Endothelial cell of umbilical vein (primary cell): ENCODE measurements around the gene TNNT3. TPM values are rescaled to one million over a fixed set of nuclear protein-coding genes. Genes with fewer than 3 reads are reported as not detected.

Experiments used
- BruUV-seq: library from RNA; stranded (reverse); fragments of 400-500 nt; replicated peaks from 2 replicates; lab custom pipeline; 2021; lab: Mats Ljungman, UMichigan
- CTCF ChIA-PET: fragments of 300-600, 350-600 bp; sonication (Branson Sonifier 250); formaldehyde crosslinking; loops from one replicate; lab custom pipeline; 2021; ENCODE audit warnings: antibody characterized with exemption, inconsistent platforms; lab: Charles Lee
- POLR2A ChIA-PET: fragments of 300-600, 350-600 bp; sonication (Branson Sonifier 250); formaldehyde crosslinking; loops from one replicate; lab custom pipeline; 2021; ENCODE audit warnings: antibody characterized with exemption, inconsistent platforms; lab: Charles Lee
- DNase-seq: peaks from one replicate; pipeline ENCODE4 v3.0.0-alpha.2; 2011; ENCODE audit warnings: low read depth, low spot score
- FAIRE-seq: peaks from 2 replicates; lab custom pipeline; 2011; peaks lifted over from hg19 to GRCh38; lab: Jason Lieb, UNC
- H2AFZ ChIP-seq: 2 replicates; pipeline ENCODE4 v1.6.0; 2012; ENCODE audit warnings: low read depth, low read length, control low read depth, inconsistent platforms
- H3K27ac ChIP-seq: 2 replicates; pipeline ENCODE4 v1.5.1; 2011; ENCODE audit warnings: low read depth, mild to moderate bottlenecking, control low read depth, low read length, moderate library complexity; ENCODE audit not compliant: insufficient read depth
- H3K27me3 ChIP-seq, 2 experiments: 2 replicates each; pipeline versions ENCODE4 v1.6.0 to v1.6.1; 2011; ENCODE audit warnings: low read length in 2 of 2, mixed read lengths in 1 of 2; ENCODE audit not compliant: control insufficient read depth in 2 of 2, insufficient read depth in 2 of 2
- H3K36me3 ChIP-seq, 2 experiments: 2 replicates in 1 of 2; 3 replicates in 1 of 2; pipeline ENCODE4 v1.5.1; 2011; ENCODE audit warnings: low read length in 2 of 2, mild to moderate bottlenecking in 1 of 2, moderate library complexity in 1 of 2; ENCODE audit not compliant: control insufficient read depth in 2 of 2, insufficient read depth in 2 of 2; ENCODE audit errors: extremely low read depth in 1 of 2
- H3K4me1 ChIP-seq: 3 replicates; pipeline ENCODE4 v1.5.1; 2011; ENCODE audit warnings: mild to moderate bottlenecking, low read length; ENCODE audit not compliant: control insufficient read depth, insufficient read depth; ENCODE audit errors: extremely low read depth
- H3K4me2 ChIP-seq: 2 replicates; pipeline ENCODE4 v1.6.1; 2011; ENCODE audit warnings: low read length, control low read depth, mixed read lengths; ENCODE audit not compliant: insufficient read depth
- H3K4me3 ChIP-seq, 3 experiments: fragments of 200-600 bp in 1 of 3; sonication (generic), shearing (Covaris generic) in 1 of 3; replicated peaks in 1 of 3; 2 replicates each; pipeline ENCODE4 v1.5.1; 2011 to 2016; ENCODE audit warnings: control low read depth in 3 of 3, low read length in 3 of 3, mild to moderate bottlenecking in 2 of 3, inconsistent platforms in 1 of 3, low read depth in 1 of 3, moderate library complexity in 1 of 3; ENCODE audit not compliant: insufficient read depth in 1 of 3
- H3K79me2 ChIP-seq: 2 replicates; pipeline ENCODE4 v1.6.0; 2012; ENCODE audit warnings: low read length, inconsistent platforms; ENCODE audit not compliant: control insufficient read depth, insufficient read depth
- H3K9ac ChIP-seq: replicated peaks from 2 replicates; pipeline ENCODE3; 2011; ENCODE audit warnings: low read length, control low read depth; ENCODE audit not compliant: insufficient read depth; ENCODE audit errors: extremely low read depth
- H3K9me1 ChIP-seq: replicated peaks from 3 replicates; pipeline ENCODE4 v1.6.0; 2011; ENCODE audit warnings: mild to moderate bottlenecking, low read length; ENCODE audit not compliant: control insufficient read depth, insufficient read depth; ENCODE audit errors: extremely low read depth
- H3K9me3 ChIP-seq: replicated peaks from 2 replicates; pipeline ENCODE4 v1.5.1; 2012; ENCODE audit warnings: low read length, inconsistent platforms; ENCODE audit not compliant: control insufficient read depth, insufficient read depth
- H4K20me1 ChIP-seq: replicated peaks from 2 replicates; pipeline ENCODE3; 2011; ENCODE audit warnings: mild to moderate bottlenecking, low read length; ENCODE audit not compliant: control insufficient read depth, insufficient read depth; ENCODE audit errors: extremely low read depth
- GATA2 ChIP-seq: IDR thresholded peaks from 2 replicates; pipeline ENCODE4 v1.7.0; 2011; ENCODE audit warnings: low read depth, mild to moderate bottlenecking, moderate library complexity, mixed read lengths, low read length; ENCODE audit not compliant: insufficient read length, insufficient read depth
- JUN ChIP-seq: IDR thresholded peaks from 2 replicates; pipeline ENCODE4 v1.6.1; 2011; ENCODE audit warnings: borderline replicate concordance, low read depth; ENCODE audit not compliant: insufficient read length, insufficient read depth
- MYC ChIP-seq: IDR thresholded peaks from one replicate; pipeline ENCODE4 v1.6.1; 2011; ENCODE audit warnings: mild to moderate bottlenecking, low read depth, low read length
- POLR2A ChIP-seq: IDR thresholded peaks from 2 replicates; pipeline ENCODE4 v1.6.1; 2012; ENCODE audit warnings: low read depth, mild to moderate bottlenecking, control low read depth, low read length
- dilution Hi-C: fragments of 300-500 bp; cut with MboI; formaldehyde crosslinking; loops from one replicate; pipeline ENCODE4 v1.15.0; 2019; ENCODE audit warnings: low sequenced_read_pairs; ENCODE audit not compliant: extremely low pct_ligation_motif_present
- intact Hi-C: fragments of 100-400 bp; cut with micrococcal nuclease; formaldehyde crosslinking; loops from one replicate; pipeline ENCODE4 v1.10.0; 2022
- polyA plus RNA-seq, 4 experiments: library from polyadenylated mRNA; depleted of rRNA in 3 of 4; stranded (reverse) in 3 of 4; unstranded in 1 of 4; fragments of >200 nt; gene quantifications; 2 replicates each; pipeline versions ENCODE4 v1.2.1 to v1.2.3, GENCODE V29; 2011 to 2012; ENCODE audit warnings: missing spikeins in 1 of 4
- total RNA-seq: library from RNA; stranded (reverse); gene quantifications from 2 replicates; pipeline ENCODE4 v1.2.3, GENCODE V29; 2021
- TF ChIP-seq, protein P1 (sequence below), 2 donors: IDR thresholded peaks; 1 replicate in 1 of 2; 2 replicates in 1 of 2; pipeline ENCODE4 v1.5.1; 2011; ENCODE audit warnings: low read length in 2 of 2, mild to moderate bottlenecking in 2 of 2, moderate library complexity in 2 of 2, control low read depth in 1 of 2, inconsistent platforms in 1 of 2, low read depth in 1 of 2; ENCODE audit not compliant: insufficient read depth in 1 of 2; ENCODE audit errors: extremely low read depth in 1 of 2

TNNT3 gene
- total and polyA plus RNA-seq, 2 donors (not counting 3 experiments of a cell fraction or from before 2014, with no cell fraction given): not detected

DNA sequence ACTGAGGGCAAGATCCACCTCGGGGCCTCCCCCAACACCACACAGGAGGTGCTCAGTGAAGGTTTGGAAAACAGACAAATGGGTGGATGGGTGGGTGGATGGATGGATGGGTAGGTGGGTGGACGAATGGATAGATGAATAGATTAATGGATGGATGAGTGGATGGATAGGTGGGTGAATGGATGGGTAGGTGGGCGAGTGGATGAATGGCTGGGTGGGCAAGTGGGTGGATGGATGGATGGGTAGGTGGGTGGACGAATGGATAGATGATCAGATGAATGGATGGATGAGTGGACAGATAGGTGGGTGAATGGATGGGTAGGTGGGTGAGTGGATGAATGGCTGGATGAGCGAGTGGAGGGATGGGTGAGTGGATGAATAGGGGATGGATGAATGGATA, 26.9 kb upstream of the TNNT3 start:
- Histone ChIP-seq H3K9ac (no peak overlapping the region), H3K79me2 (no peaks in the 10 kb centered on the region), H3K9me3 (no peaks in the 10 kb centered on the region), H4K20me1 (no peaks in the 10 kb centered on the region), H3K4me1 (no peaks in the 10 kb centered on the region), H3K4me3 (no peak overlapping the region), H3K27ac (no peak overlapping the region), H3K4me2 (no peak overlapping the region), H3K9me1 (no peaks in the 10 kb centered on the region), H3K27me3 (peaks cover 8 to 16% of the 10 kb centered on the region in 2 experiments), H2AFZ (no peak overlapping the region), H3K36me3 (no peaks in the 10 kb centered on the region)
- TF ChIP-seq POLR2A: no peak
- TF ChIP-seq, protein P1, sequence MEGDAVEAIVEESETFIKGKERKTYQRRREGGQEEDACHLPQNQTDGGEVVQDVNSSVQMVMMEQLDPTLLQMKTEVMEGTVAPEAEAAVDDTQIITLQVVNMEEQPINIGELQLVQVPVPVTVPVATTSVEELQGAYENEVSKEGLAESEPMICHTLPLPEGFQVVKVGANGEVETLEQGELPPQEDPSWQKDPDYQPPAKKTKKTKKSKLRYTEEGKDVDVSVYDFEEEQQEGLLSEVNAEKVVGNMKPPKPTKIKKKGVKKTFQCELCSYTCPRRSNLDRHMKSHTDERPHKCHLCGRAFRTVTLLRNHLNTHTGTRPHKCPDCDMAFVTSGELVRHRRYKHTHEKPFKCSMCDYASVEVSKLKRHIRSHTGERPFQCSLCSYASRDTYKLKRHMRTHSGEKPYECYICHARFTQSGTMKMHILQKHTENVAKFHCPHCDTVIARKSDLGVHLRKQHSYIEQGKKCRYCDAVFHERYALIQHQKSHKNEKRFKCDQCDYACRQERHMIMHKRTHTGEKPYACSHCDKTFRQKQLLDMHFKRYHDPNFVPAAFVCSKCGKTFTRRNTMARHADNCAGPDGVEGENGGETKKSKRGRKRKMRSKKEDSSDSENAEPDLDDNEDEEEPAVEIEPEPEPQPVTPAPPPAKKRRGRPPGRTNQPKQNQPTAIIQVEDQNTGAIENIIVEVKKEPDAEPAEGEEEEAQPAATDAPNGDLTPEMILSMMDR (IDR thresholded peaks at IDR 0.05; ENCODE audit: extremely low read depth in 1 of 2, insufficient read depth in 1 of 2, low read depth in 1 of 2, low read length in 2 of 2): no peak
- no peak for TF ChIP-seq MYC
- TF ChIP-seq JUN: no peak
- no peak for TF ChIP-seq GATA2
- FAIRE-seq (no peak), DNase-seq (no peak)
- dilution Hi-C loops: no loop called here
- BruUV-seq: no TSS peak
- CTCF ChIA-PET: interaction anchor here (0.6 to 2.2 kb wide), 3 partner anchors 10 to 255 kb away, joined by 4 to 15 read pairs (median 4); no protein-coding TSS in a partner anchor
- intact Hi-C loops: no loop called here
- POLR2A ChIA-PET: no interaction called here
